Aorta (tissue), 5 donors: ENCODE results near the gene PRAMEF17. TPM values are rescaled to one million over a fixed set of nuclear protein-coding genes. Genes with fewer than 3 reads are reported as not detected.
"Not testable (repeated sequence)": the region's sequence is repeated elsewhere in the genome, so short reads cannot be mapped to it uniquely, and the experiment has no call there.

Source experiments
- ATAC-seq: fragments of 200-7000 bp; cut with Tn5 transposase; one replicate; pipeline ENCODE4 v1.9.1; 2022; ENCODE audit warnings: moderate library complexity; ENCODE audit not compliant: low FRiP score
- DNase-seq, 2 donors: peaks; one replicate each; pipeline ENCODE4 v3.0.0-alpha.2; 2020
- H3K27ac ChIP-seq, 2 donors: one replicate each; pipeline ENCODE4 v1.5.1; 2013; ENCODE audit warnings: low read length in 2 of 2, mild to moderate bottlenecking in 2 of 2, moderate library complexity in 2 of 2, control low read depth in 1 of 2, inconsistent platforms in 1 of 2, low read depth in 1 of 2
- H3K27me3 ChIP-seq, 2 donors: one replicate each; pipeline ENCODE4 v1.6.1; 2013; ENCODE audit warnings: control low read depth in 1 of 2, low read length in 1 of 2, mild to moderate bottlenecking in 1 of 2, moderate library complexity in 1 of 2; ENCODE audit not compliant: insufficient read depth in 2 of 2, control insufficient read depth in 1 of 2
- H3K36me3 ChIP-seq, 2 donors: one replicate each; pipeline ENCODE4 v1.6.1; 2013; ENCODE audit warnings: control low read depth in 1 of 2, low read length in 1 of 2, mild to moderate bottlenecking in 1 of 2; ENCODE audit not compliant: insufficient read depth in 2 of 2, control insufficient read depth in 1 of 2
- H3K4me1 ChIP-seq, 2 donors: one replicate each; pipeline ENCODE4 v1.6.1; 2013; ENCODE audit warnings: low read length in 2 of 2, control low read depth in 1 of 2, mild to moderate bottlenecking in 1 of 2, moderate library complexity in 1 of 2; ENCODE audit not compliant: insufficient read depth in 2 of 2, control insufficient read depth in 1 of 2
- H3K4me3 ChIP-seq, 2 donors: one replicate each; pipeline ENCODE4 v1.5.1; 2013; ENCODE audit warnings: low read length in 2 of 2, control low read depth in 1 of 2, mild to moderate bottlenecking in 1 of 2
- H3K9me3 ChIP-seq: one replicate; pipeline ENCODE4 v1.6.1; 2013; ENCODE audit warnings: mild to moderate bottlenecking, low read length; ENCODE audit not compliant: control insufficient read depth
- WGBS, 2 donors: extraction: QIAGEN DNeasy Blood & Tissue Kit; methylation state at CpG; one replicate each; pipeline ENCODE4 v1.1.7; 2013; 5-methylcytosine and 5-hydroxymethylcytosine counted together
- intact Hi-C, 2 donors: fragments of 100-400 bp; cut with DNase I; formaldehyde crosslinking; loops; one replicate each; pipeline versions ENCODE4 v1.14.2 to v1.15.0; 2022
- long read RNA-seq, 2 donors: library from polyadenylated mRNA; unstranded; transcript quantifications; one replicate each; pipeline ENCODE4 v2.0.0, GENCODE V29; 2020 to 2021
- polyA plus RNA-seq, 2 donors: library from polyadenylated mRNA; stranded (reverse); fragments of 200-250 nt; gene quantifications; one replicate each; pipeline ENCODE4 v1.2.3, GENCODE V29; 2013
- total RNA-seq, 2 donors: library from RNA; stranded (reverse); fragmentation: NEBNext Ultra II Directional; extraction: Animal tissue kit (Norgen Biotek cat#: 25700); gene quantifications; one replicate each; pipeline ENCODE4 v1.2.1, GENCODE V29; 2021
- donor health status: healthy with polysubstance abuse.
- donor health status: Bipolar disorder and iron deficiency.
- donor health status: DM: no; HTN: no; CAD: no.
- donor health status: DM: no; HTN: no; CAD: no.
- donor health status: DM: yes; HTN: yes; CAD: no.

Gene PRAMEF17
- total RNA-seq (not detected), polyA plus RNA-seq (not detected)
- long read RNA-seq, donor 1, result 0 reads
- long read RNA-seq, donor 2, result 0 reads

GRCh38 chr1:13389332-13389731 lies at the start of gene PRAMEF17:
PRAMEF17 (plus strand) TSS chr1:13389632; CDS start chr1:13389658, 26 bp downstream.
- H3K27me3 ChIP-seq, H3K4me3 ChIP-seq, H3K36me3 ChIP-seq, intact Hi-C loops, H3K27ac ChIP-seq, DNase-seq, H3K4me1 ChIP-seq, H3K9me3 ChIP-seq, ATAC-seq: not testable (repeated sequence)

GRCh38 chr1:13342496-13342895 lies 46.9 kb upstream of the PRAMEF17 start:
- H3K4me3 ChIP-seq, H3K27ac ChIP-seq, H3K27me3 ChIP-seq, H3K36me3 ChIP-seq, H3K9me3 ChIP-seq, ATAC-seq, DNase-seq, intact Hi-C loops, H3K4me1 ChIP-seq: not testable (repeated sequence)
- WGBS, 2 donors, result 83 to 92% methylated on average over 8 of the region's 8 CpGs

- H3K9me3 ChIP-seq, intact Hi-C loops, H3K4me1 ChIP-seq, H3K4me3 ChIP-seq, DNase-seq, H3K27ac ChIP-seq, H3K36me3 ChIP-seq, ATAC-seq, H3K27me3 ChIP-seq: not testable (repeated sequence)
- WGBS, 2 donors, result 69 to 74% methylated on average over 7 of the region's 7 CpGs
These were observed 42.4 kb upstream of the PRAMEF17 start, which contains the start of gene PRAMEF14 for GRCh38 chr1:13347034-13347433. PRAMEF14 (minus strand) TSS chr1:13347134; CDS start chr1:13345314, 1,820 bp downstream.

GRCh38 chr1:13353476-13353875 lies 36.0 kb upstream of the PRAMEF17 start:
- 88 to 96% methylated on average over 7 to 8 of the region's 8 CpGs for WGBS, 2 donors
- H3K9me3 ChIP-seq, H3K27me3 ChIP-seq, DNase-seq, ATAC-seq, H3K27ac ChIP-seq, H3K36me3 ChIP-seq, intact Hi-C loops, H3K4me3 ChIP-seq, H3K4me1 ChIP-seq: not testable (repeated sequence)

- H3K9me3 ChIP-seq, ATAC-seq, H3K36me3 ChIP-seq, H3K27me3 ChIP-seq, H3K4me1 ChIP-seq, H3K27ac ChIP-seq, intact Hi-C loops, H3K4me3 ChIP-seq, DNase-seq: not testable (repeated sequence)
- 9% methylated on average over 2 of the region's 9 CpGs; no CpG with 5 or more reads in 1 of the 2 donors for WGBS, 2 donors
These were observed 35.0 kb upstream of the PRAMEF17 start for GRCh38 chr1:13354475-13354874.

GRCh38 chr1:13356774-13357173 lies 32.7 kb upstream of the PRAMEF17 start:
- H3K36me3 ChIP-seq, H3K27ac ChIP-seq, H3K4me1 ChIP-seq, H3K27me3 ChIP-seq, H3K9me3 ChIP-seq, intact Hi-C loops, DNase-seq, ATAC-seq, H3K4me3 ChIP-seq: not testable (repeated sequence)
- 3 to 4% methylated on average over 5 of the region's 5 CpGs for WGBS, 2 donors

- DNase-seq, ATAC-seq, H3K27ac ChIP-seq, H3K27me3 ChIP-seq, H3K4me1 ChIP-seq, intact Hi-C loops, H3K4me3 ChIP-seq, H3K9me3 ChIP-seq, H3K36me3 ChIP-seq: not testable (repeated sequence)
- WGBS, 2 donors, result 82% methylated on average over 1 of the region's 7 CpGs; no CpG with 5 or more reads in 1 of the 2 donors
These were observed 27.1 kb upstream of the PRAMEF17 start for GRCh38 chr1:13362364-13362763.

GRCh38 chr1:13364928-13365327 lies 24.5 kb upstream of the PRAMEF17 start:
- 76 to 86% methylated on average over 2 to 3 of the region's 4 CpGs for WGBS, 2 donors
- DNase-seq, H3K4me3 ChIP-seq, H3K27ac ChIP-seq, ATAC-seq, H3K36me3 ChIP-seq, H3K4me1 ChIP-seq, intact Hi-C loops, H3K9me3 ChIP-seq, H3K27me3 ChIP-seq: not testable (repeated sequence)

- H3K27me3 ChIP-seq, DNase-seq, ATAC-seq, H3K4me1 ChIP-seq, intact Hi-C loops, H3K4me3 ChIP-seq, H3K36me3 ChIP-seq, H3K9me3 ChIP-seq, H3K27ac ChIP-seq: not testable (repeated sequence)
- WGBS, 2 donors, result 84 to 93% methylated on average over 3 of the region's 3 CpGs
These were observed 22.9 kb upstream of the PRAMEF17 start for GRCh38 chr1:13366536-13366935.
